GM20000 (cell line): ENCODE results near the gene ZNF362.

ENCODE experiments used
- DNase-seq: peaks from one replicate; pipeline ENCODE4 v3.0.0; 2012; ENCODE audit warnings: low spot score
- TF ChIP-seq, protein P1 (sequence below): IDR thresholded peaks from 2 replicates; pipeline ENCODE4 v1.5.1; 2012; ENCODE audit warnings: mild to moderate bottlenecking, control low read depth; ENCODE audit errors: extremely low read depth, missing control alignments

The ZNF362 gene

DNA sequence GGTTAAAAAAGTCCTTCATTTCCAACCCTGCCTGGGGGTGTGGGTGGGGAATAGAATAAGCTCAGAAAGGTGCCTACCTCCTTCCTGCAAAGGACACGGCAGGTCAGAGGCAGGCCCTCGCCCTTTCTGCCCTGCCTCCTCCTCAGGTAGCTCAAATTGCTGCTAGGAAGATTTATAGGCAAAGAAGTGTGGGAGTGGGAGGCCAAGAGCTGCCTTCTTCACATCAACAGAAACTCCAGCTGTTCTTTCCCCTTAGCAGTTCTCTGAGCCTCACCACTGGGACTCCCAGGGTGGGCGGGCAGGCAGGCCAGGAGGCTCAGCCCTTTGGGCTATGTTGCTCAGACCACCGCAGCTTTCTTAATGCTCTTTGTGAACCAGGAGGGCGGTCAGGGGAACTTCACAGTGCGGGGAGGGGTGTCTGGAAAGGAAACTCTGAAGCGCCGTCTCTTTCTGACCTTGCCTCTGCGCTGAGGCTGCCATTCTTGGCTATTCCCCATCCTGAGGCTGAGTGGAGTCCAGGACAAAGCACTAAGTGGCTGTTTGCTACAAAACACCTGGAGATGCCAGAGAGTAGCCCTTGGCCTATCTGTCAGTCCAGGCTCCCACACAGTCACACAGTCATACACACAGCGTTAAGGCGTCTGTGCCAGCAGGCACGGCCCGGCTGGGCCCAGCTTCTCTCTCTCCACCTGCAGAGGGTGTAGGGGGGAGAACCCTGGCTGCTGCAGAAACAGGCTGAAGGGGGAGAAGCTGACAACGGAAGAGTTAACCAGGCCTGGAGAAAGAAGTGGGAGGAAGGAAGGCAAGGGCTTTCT, 67.6 kb downstream of the ZNF362 start:
- TF ChIP-seq, protein P1, sequence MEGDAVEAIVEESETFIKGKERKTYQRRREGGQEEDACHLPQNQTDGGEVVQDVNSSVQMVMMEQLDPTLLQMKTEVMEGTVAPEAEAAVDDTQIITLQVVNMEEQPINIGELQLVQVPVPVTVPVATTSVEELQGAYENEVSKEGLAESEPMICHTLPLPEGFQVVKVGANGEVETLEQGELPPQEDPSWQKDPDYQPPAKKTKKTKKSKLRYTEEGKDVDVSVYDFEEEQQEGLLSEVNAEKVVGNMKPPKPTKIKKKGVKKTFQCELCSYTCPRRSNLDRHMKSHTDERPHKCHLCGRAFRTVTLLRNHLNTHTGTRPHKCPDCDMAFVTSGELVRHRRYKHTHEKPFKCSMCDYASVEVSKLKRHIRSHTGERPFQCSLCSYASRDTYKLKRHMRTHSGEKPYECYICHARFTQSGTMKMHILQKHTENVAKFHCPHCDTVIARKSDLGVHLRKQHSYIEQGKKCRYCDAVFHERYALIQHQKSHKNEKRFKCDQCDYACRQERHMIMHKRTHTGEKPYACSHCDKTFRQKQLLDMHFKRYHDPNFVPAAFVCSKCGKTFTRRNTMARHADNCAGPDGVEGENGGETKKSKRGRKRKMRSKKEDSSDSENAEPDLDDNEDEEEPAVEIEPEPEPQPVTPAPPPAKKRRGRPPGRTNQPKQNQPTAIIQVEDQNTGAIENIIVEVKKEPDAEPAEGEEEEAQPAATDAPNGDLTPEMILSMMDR = no peak
- no peak for DNase-seq

GRCh38 chr1:33324677-33325575, 68.6 kb downstream of the ZNF362 start:
- DNase-seq = no peak
- TF ChIP-seq, protein P1 = no peak

GRCh38 chr1:33326785-33327184, 70.5 kb downstream of the ZNF362 start:
- no peak for DNase-seq
- TF ChIP-seq, protein P1 = no peak

- DNase-seq = no peak
These were observed 71.5 kb downstream of the ZNF362 start for GRCh38 chr1:33327587-33328325.

GRCh38 chr1:33328817-33329216, 72.5 kb downstream of the ZNF362 start:
- DNase-seq = no peak
- TF ChIP-seq, protein P1 = no peak

More at GRCh38 chr1:33327587-33328325, 71.5 kb downstream of the ZNF362 start:
- TF ChIP-seq, protein P1 = no peak

- TF ChIP-seq, protein P1 = no peak
- no peak for DNase-seq
These were observed 73.5 kb downstream of the ZNF362 start for GRCh38 chr1:33329600-33330305.
